Dedifferentiated amniotic fluid mesenchymal stem cell (primary cell): ENCODE results near the gene MCM3.

Source experiments
- DNase-seq: peaks from one replicate; pipeline ENCODE4 v3.0.0-alpha.2; 2016; ENCODE audit errors: extremely low spot score

Gene MCM3

DNA sequence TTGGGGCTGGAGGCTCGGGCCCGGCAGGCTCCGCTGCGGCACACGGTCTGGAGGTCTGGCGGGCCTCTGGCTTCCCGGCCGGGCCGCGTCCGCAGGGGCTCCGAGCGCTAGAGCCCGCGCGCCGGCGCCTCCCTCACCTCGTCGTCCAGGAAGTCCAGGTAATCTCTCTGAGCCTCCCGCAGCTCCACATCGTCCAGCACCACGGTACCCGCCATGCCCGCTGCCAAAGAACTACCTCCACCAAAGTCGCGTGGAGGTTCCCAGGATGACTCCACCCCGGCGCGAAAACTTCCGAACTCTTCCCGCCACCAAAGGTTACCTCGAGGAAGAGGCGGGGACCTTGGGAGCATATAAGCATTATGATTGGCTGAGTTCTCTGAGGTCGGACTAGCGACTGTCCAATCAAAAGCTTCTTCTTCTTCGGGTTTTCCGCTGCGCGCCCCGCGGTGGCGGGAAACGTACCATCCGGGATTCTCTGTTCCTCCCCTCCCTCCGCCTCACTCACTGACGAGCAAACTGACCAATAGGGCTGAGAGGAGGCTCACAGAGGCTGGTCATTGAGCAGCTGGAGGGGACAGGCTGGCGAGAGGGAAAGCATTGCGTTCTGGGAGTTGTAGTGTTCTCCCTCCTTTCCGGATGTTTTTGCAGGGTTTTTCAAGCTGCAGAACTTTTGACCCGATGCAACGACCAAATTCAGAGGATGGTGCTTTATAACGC is at the start of gene MCM3:
Gene MCM3, minus strand, starts transcription at position 283 of the 717 bp plus-strand sequence. Its CDS starts 68 bp downstream, at position 215.
- DNase-seq, result peak; percentile 99

DNA sequence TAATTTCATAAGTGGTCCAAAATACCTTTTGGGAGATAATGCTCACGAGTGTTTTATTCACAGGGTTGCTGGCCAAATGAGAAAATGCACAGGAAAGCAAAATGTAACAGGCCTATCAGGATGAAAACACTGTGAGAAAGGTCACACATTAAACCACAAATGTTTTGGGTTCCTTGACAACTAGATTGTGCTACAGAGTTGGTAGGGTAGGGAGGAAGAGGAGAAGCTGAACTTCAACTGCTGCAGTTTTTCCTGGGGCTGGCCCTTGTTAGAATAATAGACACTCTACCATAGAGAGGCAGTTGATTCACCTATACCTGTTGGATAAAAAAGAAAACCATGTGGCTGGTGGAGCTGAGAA is 49.3 kb upstream of the MCM3 start:
- DNase-seq, result no peak

DNA sequence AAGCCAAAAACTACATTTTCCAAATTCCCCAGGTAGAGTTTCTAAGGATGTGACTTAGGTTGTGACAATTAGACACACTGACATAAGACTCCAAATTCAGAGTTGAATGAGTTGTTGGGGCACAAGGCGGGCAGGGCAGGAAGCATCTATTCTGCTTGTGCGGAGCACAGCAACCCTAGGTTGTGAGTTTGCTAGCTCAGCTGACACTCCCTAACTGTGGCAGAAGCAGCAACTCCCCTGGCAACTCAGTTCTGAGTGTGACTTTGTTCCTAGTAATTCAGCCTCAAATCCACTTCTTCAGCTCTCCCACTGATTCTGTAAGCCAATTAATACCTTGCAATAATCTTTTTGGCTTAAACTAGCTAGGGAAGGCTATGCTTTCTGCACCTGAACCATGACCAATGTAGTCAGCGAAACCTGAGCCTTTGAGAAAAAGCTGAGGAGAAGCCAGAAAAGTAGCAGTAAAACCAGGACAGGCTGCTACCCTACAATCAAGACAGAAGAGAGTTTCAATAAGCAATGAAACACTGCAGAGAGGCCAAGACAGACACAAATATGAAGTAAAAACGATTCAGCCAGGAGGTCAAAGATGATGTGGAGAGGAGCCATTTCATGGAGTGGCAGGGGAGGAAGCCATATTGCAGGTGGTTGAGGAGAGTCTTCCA is 47.4 kb upstream of the MCM3 start:
- DNase-seq, result no peak

DNA sequence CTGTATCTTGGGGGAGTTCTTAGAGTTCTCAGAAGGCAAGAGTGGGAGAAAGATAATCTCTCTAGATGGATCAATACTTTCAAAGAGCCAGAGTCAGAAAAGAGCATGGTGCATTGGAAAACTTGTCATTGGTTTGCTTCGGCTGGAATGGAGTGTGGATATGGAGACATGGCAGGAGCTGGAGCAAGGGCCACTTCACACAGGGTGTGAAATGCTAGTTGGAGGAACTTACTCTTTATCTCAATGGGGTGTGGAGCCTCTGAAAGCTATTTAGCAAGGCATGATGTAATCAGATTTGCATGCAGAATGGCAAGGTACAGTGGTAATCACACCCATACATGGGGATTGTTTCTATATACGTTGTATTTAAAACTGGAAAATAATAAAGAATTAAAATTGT is 45.9 kb upstream of the MCM3 start:
- no peak for DNase-seq

DNA sequence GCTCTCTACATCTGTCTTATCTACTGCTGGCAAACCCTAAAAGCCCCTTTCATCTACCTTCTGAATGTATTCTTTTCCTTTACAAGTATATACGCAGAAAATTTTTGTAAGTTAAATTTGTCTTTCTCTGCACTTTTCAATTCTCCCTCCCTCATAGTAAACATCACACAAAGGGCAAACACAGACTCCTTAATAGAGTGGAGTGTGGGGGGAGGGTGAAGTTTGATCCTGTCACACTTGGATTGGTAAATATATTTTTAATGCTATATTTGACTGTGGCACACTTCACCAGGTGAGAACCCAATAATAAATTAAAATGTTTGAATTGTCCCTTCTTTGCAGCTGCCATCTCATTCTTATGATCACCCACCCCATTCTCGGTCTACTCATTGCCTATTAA is 44.2 kb upstream of the MCM3 start:
- no peak for DNase-seq

DNA sequence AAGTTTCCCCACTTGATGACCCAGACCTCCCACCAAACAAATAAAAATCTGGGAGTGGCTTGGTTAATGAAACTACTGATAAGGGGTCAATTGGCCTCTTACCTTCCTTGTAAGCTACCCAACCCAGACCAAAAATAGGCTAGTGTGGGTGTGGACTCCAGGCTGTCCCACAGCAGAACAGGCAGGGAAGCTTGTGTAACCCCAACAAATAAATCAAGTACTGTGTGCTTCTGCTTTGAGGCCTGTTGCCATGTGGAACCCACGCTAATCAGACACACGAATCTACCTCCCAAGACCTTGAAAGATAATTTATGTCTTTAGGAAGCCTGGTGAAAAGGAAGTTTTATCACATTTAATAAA is 43.7 kb upstream of the MCM3 start:
- DNase-seq, result no peak

DNA sequence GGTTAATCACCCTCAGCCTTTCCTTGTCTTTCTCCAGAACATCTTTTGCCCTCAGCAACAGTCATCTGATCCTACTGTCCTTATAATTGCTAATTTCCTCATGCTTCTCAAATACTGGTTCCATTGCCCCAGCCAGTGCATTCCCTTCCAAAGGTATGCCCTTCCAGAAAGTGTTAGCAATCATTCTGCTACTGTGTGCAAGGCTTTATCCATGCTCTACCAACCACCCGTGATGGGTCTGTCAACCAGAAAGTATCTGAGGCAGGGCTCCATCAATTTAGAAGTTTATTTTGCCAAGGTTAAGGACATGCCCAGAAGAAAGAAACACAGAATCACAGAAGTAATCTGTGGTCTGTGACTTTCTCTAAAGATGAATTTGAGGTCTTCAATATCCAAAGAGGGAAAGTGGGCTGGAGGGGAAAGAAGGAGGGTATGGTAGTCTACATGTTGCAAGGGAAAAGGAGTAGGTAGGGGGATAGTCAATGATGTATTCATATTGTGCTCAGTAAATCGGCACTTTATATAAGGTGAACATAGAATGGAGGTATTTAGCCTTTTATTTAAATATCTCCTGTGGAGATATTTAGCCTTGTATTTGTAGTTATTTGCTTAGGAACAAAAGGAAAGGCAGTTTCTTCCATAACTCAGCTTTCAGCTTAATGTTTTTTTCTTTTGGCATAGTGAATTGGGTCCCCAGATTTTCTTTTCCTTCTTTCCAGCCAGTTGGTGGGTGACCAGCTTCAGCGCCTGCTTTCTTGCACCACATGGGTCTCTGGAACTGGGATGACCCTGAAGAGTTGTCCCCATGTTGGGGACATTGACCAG is 42.2 kb upstream of the MCM3 start:
- DNase-seq, result no peak

DNA sequence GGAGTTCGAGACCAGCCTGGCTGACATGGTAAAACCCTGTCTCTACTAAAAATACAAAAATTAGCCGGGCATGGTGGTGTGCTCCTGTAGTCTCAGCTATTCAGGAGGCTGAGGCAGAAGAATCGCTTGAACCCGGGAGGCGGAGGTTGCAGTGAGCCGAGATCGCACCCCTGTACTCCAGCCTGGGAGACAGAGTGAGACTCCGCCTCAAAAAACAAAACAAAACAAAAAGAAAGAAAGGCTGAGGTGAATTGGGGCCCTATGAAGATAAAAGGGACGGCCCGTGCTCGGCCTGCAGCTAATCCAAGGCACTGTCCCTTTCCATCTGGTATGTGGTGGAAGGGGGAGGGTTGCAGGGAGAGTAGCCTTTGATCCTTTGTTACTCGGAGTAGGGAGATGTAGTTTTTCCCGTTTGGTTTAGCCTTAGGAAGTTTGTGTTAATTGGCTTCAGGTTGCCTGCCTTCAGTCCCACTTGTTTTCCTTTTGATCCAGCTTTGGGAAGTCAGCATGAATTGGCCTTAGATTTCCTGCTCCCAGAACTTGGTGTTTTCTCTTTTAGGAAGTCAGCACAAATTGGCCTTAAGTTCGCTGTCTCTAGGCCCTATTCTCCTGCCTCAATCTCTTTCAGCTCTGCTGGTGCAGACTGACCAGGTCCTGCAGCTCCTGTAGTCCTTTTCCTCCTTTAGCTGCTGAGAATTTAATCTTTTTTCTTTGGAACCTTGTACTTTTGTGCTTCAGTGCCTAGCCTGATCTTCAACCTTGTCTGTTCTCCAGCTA is 41.3 kb upstream of the MCM3 start:
- no peak for DNase-seq

DNA sequence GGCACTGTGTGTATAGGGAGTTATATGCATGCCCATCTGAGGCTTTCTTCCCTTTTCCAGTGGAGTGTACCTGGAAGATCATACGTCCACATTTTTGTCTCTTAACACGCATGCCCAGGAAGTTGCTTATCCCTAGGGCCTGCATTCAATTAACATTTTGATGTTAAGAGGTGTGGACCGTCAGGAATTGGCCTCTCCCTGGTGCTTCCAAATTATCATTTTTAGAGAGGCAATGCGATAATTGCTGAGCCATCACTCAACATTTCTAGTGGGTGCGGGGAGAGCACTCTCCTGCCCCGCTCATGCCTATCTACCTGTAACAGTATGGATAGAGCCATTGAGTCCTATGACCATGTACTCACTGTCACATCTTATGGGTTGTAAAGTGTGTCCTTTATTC is 39.6 kb upstream of the MCM3 start:
- no peak for DNase-seq

DNA sequence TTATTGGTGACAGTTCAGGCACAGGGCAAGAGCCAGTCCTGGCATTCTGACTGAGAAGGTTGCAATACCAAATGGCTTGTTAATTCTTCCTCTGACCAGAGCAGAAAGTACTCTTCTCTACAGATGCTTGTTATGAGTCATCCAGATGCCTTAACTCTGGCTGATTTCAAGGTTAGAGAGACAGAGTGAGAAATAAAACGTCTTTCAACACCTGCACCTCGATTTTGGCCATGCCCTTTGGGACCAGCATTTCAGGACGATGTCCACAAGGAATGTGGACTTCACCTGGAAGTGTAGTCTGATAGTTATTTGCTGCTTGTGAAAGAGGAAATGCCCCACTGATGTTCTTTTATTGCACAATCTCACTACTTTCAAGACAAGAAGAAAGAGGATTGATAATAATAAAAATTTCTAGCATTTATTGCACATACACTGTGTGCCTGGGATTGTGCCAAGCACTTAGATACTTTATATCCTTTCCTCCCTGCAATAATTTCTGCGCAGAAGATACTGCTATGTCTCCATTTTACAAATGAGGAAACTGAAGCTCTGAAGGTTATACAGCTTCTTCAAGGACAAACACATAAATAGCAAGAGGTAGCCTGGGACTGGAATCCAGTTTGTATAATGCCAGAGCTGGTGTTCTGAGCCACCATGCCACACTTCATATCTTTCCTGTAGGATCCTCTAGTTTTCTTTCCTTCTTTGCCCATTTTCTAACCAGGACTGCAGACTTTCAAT is 33.5 kb upstream of the MCM3 start:
- peak; percentile 40 for DNase-seq

DNA sequence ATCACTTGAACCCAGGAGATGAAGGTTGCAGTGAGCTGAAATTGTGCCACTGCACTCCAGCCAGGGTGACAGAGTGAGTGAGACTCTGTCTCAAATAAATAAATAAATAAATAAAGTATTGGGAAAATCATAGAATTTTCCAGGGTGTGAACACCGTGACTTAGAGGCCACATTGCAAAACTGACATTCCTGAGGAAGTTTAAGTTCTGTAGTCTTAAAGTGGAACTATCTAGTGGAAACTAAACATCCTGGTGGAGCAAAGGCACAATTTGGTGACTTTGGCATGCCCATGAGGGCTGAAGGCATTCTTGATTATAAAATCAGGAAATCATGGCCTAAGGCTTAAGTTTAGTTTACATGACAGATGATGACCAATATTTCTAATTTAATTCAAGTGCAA is 32.7 kb upstream of the MCM3 start:
- no peak for DNase-seq

DNA sequence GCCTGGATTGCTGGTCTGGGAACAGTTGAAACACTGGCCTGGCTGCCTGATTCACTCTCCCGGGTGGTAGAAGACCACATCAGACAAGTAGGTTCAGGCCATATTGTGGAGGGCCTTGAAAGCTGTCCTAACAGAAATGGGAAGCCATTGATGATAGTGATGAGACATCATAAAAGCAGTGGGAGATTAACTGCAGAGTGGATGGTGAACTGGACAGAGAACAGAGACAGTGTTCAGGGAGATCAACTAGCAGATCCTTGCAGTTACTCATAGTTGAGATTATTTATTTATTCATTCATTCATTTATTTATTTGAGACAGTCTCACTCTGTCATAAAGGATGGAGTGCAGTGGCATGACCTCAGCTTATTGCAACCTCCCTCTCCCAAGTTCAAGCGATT is 30.2 kb upstream of the MCM3 start:
- no peak for DNase-seq

DNA sequence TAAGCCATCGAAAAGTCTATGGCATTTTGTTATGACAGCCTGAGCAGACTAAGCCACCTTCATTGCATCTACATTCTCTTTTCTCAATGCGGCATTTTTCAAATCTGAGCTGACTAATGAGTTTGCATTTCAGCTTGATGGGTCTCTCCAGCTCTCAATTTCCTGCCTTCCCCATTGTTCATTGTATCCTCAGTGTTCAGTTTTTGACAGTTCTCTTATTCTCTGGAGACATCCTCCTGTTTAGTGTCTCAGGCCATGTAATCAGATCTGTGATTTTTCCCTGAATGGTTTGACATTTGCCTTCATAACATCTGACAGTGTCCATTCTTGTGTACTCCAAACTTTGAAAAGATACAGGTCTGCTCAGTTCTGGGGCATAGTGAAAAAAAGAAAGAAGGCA is 27.9 kb upstream of the MCM3 start:
- DNase-seq, result no peak

DNA sequence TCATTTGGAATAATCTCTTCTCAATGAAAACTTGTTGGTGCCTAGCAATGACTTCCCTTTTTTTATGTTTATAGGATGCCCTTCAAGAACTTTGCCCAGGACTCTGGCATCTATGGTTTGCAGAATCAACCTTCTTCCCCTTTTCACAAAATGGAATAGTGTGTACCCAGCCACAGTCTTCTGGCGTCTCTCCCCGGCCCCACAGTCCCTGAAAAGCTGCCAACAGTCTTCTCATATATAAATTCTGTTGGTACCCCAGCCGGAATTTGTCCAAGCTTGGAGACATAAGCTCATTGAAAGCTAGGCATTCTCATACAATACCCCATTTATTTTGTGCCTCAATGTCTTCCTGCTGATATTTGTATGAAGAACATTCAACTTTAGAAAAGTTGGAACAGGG is 26.4 kb upstream of the MCM3 start:
- no peak for DNase-seq

DNA sequence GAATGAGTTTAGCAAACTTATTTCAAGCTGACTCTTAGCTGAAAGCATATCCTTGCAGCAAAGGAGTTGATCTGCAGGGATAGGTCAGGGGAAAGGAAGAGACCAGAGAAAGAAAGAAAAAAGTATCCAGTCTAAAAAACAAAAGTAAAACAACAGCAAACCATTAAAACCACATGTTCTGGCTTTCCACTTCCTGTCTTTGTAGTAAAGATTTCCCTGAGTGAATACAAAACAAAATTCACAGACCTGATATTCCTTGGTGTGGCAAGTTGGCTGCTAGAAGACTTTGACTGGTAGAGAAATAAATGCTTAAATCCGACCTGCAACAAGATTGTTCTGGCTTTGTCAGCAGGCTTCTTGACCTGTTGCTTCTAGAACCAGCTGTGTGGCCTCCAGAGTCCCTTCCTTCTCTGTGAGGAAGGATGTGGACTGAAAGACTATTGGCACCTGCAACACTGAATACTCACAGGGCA is 23.4 kb upstream of the MCM3 start:
- DNase-seq, result no peak

DNA sequence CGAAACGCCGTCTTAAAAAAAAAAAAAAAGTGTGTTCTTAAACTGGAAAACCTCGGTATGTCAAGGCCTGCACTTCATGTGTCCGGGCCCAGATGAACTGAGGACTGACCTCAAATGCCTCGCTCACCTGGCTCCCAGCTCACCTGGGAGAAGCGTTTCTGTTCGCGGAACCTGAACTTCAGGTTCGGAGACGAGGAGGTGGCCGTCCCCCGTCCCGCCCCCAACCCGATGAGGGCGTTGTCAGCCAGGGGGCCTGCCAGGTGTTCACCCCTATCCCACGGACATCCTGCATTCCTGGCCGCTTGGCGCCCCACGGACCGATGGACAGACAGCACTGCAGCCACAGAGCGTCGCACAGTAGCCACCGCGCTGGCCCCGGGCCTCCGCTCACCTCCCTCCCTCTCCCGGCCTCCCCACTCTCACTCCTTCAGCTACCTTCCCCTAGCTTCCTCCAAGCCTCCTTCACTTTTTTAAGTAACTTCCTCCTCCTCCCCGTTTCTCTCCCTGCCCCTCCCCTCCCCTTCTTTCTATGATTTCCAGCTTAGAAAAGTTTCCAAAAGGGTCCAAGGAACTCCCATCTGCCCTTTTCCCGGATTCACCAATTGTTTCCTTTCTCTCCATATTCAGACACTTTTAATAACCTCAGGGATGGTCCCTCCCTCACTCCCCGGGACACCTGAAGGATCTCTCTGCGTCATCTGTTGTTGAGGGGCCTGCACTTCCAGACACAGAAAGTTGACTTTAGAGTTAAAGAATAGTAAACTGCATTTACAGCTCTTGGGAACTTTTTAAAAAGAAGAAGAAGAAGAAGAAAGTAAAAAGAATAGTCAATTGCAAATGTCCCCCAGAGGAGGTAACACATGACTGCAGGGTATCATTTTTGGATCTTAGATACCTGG is 22.7 kb upstream of the MCM3 start:
- no peak for DNase-seq

DNA sequence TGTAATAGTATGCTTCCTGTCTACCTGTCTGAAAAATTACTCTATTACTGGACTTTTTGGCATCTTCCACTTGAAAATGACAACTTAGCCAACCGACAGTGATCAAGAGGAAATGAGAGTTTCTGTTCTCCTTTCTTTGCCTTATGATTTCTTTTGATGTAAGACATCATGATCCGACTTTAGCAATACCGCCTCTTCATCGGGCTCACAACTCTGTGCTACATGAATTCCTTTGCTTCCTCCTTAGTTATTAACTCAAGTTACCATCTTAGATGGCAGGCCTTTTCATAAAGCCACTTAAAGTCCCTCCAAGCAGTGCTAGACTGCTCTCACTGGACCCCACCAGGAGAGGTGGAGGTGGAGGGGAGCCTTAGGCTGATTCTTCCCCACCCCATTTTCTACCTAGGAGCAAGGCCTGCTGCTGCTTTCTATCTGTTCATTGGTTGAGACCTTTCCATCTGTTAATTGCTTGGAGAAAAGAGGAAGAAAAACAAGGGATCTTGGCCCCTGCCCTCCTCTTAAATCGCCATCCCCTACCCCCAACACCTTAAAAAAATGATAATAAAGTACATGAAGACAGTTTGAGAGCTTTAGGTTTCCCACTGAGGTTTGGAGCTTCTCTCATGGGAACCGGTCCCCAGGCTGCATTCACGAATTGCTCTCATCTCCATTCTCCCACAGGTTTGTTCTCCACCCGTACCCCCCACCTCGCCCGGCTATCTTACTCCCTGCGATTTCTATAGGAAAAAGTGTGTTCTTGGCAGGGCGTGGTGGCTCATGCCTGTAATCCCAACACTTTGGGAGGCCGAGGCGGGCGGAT is 21.6 kb upstream of the MCM3 start:
- DNase-seq, result no peak

DNA sequence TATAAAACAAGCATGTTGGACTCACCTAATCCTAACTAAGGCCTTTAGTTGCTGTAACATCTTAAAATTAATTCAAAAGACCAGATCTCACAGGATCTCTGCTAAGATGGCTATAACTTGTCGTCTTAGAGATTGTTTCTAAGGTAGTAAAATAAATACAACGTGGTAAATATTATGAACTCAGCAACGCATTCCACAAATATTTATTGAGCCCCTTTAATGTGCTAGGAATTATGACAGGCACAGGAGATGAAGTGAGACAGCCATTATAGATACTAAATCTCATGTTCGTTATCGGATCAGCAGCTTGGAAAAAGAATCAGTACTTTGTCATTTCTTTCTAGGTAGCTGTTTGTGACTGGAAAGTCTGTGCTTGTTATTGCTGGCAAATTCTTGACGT is 20.9 kb upstream of the MCM3 start:
- DNase-seq, result no peak

DNA sequence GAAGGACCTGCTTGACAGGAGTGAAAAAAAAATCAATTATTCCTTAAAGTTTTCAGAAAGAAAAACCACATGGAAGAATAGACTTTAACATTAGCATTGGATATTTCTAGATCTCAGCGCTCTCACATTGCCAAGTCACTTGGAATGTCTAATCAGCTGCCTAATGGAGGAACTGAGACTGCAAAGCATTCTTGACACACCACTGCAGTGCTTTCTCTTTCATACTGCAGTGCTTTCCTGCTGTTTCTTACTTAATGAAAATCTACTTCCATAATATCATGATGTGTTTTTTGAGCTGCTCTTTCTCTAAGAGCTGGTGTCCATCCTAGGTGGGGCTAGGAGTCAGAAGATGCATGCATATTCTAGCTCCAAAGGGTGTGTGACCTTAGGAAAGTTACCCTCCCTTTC is 20.4 kb upstream of the MCM3 start:
- no peak for DNase-seq
